Progenitor cell of endocrine pancreas (in vitro differentiated cells): ENCODE data around the gene S100A14. TPM values are rescaled to one million over a fixed set of nuclear protein-coding genes. Genes with fewer than 3 reads are reported as not detected.

Source experiments
- DNase-seq: peaks from one replicate; pipeline ENCODE4 v3.0.0; 2021; ENCODE audit warnings: low spot score; ENCODE audit not compliant: unreplicated experiment
- H3K27ac Mint-ChIP-seq: 2 replicates; pipeline ENCODE4 v1.8.0; 2021; ENCODE audit warnings: mild to moderate bottlenecking, moderate library complexity, mixed read lengths
- H3K27me3 Mint-ChIP-seq: 2 replicates; pipeline ENCODE4 v1.8.0; 2021; ENCODE audit warnings: mixed read lengths
- H3K36me3 Mint-ChIP-seq: 2 replicates; pipeline ENCODE4 v1.8.0; 2022; ENCODE audit warnings: mixed read lengths; ENCODE audit not compliant: insufficient read depth
- H3K4me1 Mint-ChIP-seq: 2 replicates; pipeline ENCODE4 v1.8.0; 2021; ENCODE audit warnings: low read depth, mixed read lengths
- H3K4me3 Mint-ChIP-seq: 2 replicates; pipeline ENCODE4 v1.8.0; 2021; ENCODE audit warnings: low read depth, mild to moderate bottlenecking, moderate library complexity, mixed read lengths
- H3K9me3 Mint-ChIP-seq: 2 replicates; pipeline ENCODE4 v1.8.0; 2021; ENCODE audit warnings: low read depth, mixed read lengths
- CTCF ChIP-seq: fragments of 200-600 bp; sonication (generic); IDR thresholded peaks from one replicate; pipeline ENCODE4 v1.5.0; 2021; ENCODE audit warnings: antibody characterized with exemption, mild to moderate bottlenecking; ENCODE audit not compliant: unreplicated experiment
- total RNA-seq: library from RNA; stranded (reverse); gene quantifications from 2 replicates; pipeline ENCODE4 v1.2.1, GENCODE V29; 2021

Gene S100A14
- total RNA-seq, 1 donor from 2014 or later = 1.4 TPM

- H3K27ac Mint-ChIP-seq = no peak overlapping the region
Observed at GRCh38 chr1:153573351-153573750, 42.8 kb downstream of the S100A14 start.

DNA sequence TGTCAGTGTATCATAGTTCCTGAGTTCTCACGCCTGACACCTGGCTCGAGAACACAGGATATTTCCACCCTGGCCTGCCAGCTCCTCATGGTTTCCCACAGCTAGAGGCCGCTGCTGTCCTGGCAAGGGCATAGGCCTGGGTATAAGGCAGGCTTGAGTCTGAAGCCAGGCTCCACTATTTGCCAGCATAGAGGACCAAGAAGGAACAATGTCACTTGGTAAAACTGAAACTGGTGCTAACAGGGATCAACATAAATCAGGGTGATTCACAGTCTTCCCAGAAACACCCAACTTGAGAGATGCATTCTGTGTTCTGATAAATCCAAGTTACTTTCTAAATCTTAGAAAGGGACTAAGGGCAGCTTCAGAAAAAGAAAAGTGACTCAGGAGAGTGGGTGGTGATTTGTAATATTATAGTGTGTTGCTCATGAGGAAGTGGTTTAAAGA is 43.5 kb downstream of the S100A14 start:
- no peak overlapping the region for H3K27ac Mint-ChIP-seq
- H3K36me3 Mint-ChIP-seq = no peaks in the 10 kb centered on the region
- no peaks in the 10 kb centered on the region for H3K27me3 Mint-ChIP-seq
- peak; percentile 58 for TF ChIP-seq CTCF
- DNase-seq = no peak
- H3K4me3 Mint-ChIP-seq = no peak overlapping the region
- no peaks in the 10 kb centered on the region for H3K9me3 Mint-ChIP-seq
- H3K4me1 Mint-ChIP-seq = peaks cover 19% of the 10 kb centered on the region

More at GRCh38 chr1:153573351-153573750, 42.8 kb downstream of the S100A14 start:
- Mint-ChIP-seq H3K4me3 (no peak overlapping the region), H3K36me3 (no peaks in the 10 kb centered on the region), H3K4me1 (peaks cover 17% of the 10 kb centered on the region), H3K27me3 (peaks cover 5% of the 10 kb centered on the region), H3K9me3 (no peaks in the 10 kb centered on the region)
- no peak for DNase-seq
- TF ChIP-seq CTCF = no peak

GRCh38 chr1:153571706-153572105 is 44.4 kb downstream of the S100A14 start:
- no peak for TF ChIP-seq CTCF
- H3K4me1 Mint-ChIP-seq = peaks cover 24% of the 10 kb centered on the region
- no peaks in the 10 kb centered on the region for H3K36me3 Mint-ChIP-seq
- DNase-seq = no peak
- H3K4me3 Mint-ChIP-seq = no peak overlapping the region
- H3K27ac Mint-ChIP-seq = no peak overlapping the region
- no peaks in the 10 kb centered on the region for H3K9me3 Mint-ChIP-seq
- H3K27me3 Mint-ChIP-seq = no peaks in the 10 kb centered on the region

GRCh38 chr1:153570874-153571273 is 45.3 kb downstream of the S100A14 start:
- no peak overlapping the region for H3K4me3 Mint-ChIP-seq
- no peak for TF ChIP-seq CTCF
- H3K36me3 Mint-ChIP-seq = no peaks in the 10 kb centered on the region
- DNase-seq = no peak
- H3K9me3 Mint-ChIP-seq = no peaks in the 10 kb centered on the region
- peaks cover 30% of the 10 kb centered on the region for H3K4me1 Mint-ChIP-seq
- H3K27me3 Mint-ChIP-seq = no peaks in the 10 kb centered on the region
- H3K27ac Mint-ChIP-seq = peak overlapping the region; percentile 43

DNA sequence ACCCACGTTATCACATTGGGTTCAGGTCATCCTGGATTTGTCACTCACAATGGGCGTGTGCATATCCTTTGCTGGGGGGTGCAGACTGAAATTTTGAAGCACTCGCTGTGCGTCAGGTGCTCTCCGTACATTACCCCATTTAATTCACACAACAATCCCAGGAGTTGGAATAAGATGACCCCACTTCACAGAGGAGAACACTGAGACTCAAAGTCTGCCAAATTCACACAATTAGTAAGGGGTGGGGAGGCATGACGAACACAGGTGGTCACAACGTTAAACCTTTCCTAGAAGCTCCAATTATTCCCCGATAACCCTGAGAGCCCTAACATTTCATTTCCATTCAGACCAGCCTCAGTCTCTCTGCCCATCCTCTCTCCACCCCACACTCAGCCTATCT is 46.7 kb downstream of the S100A14 start:
- Mint-ChIP-seq H3K9me3 (no peaks in the 10 kb centered on the region), H3K4me3 (no peak overlapping the region), H3K4me1 (peaks cover 35% of the 10 kb centered on the region), H3K27me3 (no peaks in the 10 kb centered on the region), H3K36me3 (no peaks in the 10 kb centered on the region), H3K27ac (no peak overlapping the region)
- no peak for DNase-seq
- TF ChIP-seq CTCF = no peak
